Smooth muscle cell (in vitro differentiated cells): ENCODE results near the gene CUL4A. TPM values are rescaled to one million over a fixed set of nuclear protein-coding genes. Genes with fewer than 3 reads are reported as not detected.
A peak's percentile ranks its signal among the peaks of the same experiment; 100 is the strongest.

Experiments used
- DNase-seq: peaks from one replicate; lab custom pipeline; 2025; ENCODE audit not compliant: unreplicated experiment; lab: John Stamatoyannopoulos, UW
- H2AFZ ChIP-seq: fragments of 200-600 bp; sonication (generic); 2 replicates; pipeline ENCODE4 v1.6.0; 2016; ENCODE audit warnings: antibody characterized with exemption, low read depth, mild to moderate bottlenecking
- H3F3A ChIP-seq: fragments of 200-600 bp; sonication (generic); 2 replicates; pipeline ENCODE4 v1.6.0; 2017; ENCODE audit warnings: antibody characterized with exemption, low read depth
- H3K27ac ChIP-seq: fragments of 200-600 bp; sonication (generic); 2 replicates; pipeline ENCODE4 v1.5.1; 2016; ENCODE audit warnings: low read depth, mild to moderate bottlenecking
- H3K27me3 ChIP-seq: fragments of 200-600 bp; sonication (generic); 2 replicates; pipeline ENCODE4 v1.6.1; 2016; ENCODE audit warnings: low read depth, mild to moderate bottlenecking
- H3K36me3 ChIP-seq: fragments of 200-600 bp; sonication (generic); 2 replicates; pipeline ENCODE4 v1.5.1; 2016; ENCODE audit warnings: low read depth
- H3K4me1 ChIP-seq: fragments of 200-600 bp; sonication (generic); 2 replicates; pipeline ENCODE4 v1.5.1; 2016; ENCODE audit warnings: low read depth
- H3K4me2 ChIP-seq: fragments of 200-600 bp; sonication (generic); 2 replicates; pipeline ENCODE4 v1.6.0; 2016; ENCODE audit warnings: mild to moderate bottlenecking
- H3K4me3 ChIP-seq: fragments of 200-600 bp; sonication (generic); 2 replicates; pipeline ENCODE4 v1.5.1; 2016; ENCODE audit warnings: mild to moderate bottlenecking
- H3K79me2 ChIP-seq: fragments of 200-600 bp; sonication (generic); 2 replicates; pipeline ENCODE4 v1.6.0; 2016; ENCODE audit warnings: low read depth, mild to moderate bottlenecking
- H3K9ac ChIP-seq: fragments of 200-600 bp; sonication (generic); 2 replicates; pipeline ENCODE4 v1.6.0; 2016; ENCODE audit warnings: low read depth
- H3K9me3 ChIP-seq: fragments of 200-600 bp; sonication (generic); replicated peaks from 2 replicates; pipeline ENCODE4 v1.5.1; 2016; ENCODE audit warnings: low read depth
- H4K20me1 ChIP-seq: fragments of 200-600 bp; sonication (generic); 2 replicates; pipeline ENCODE4 v1.6.0; 2016; ENCODE audit warnings: low read depth
- CTCF ChIP-seq: fragments of 200-600 bp; sonication (generic); IDR thresholded peaks from 2 replicates; pipeline ENCODE4 v1.5.1; 2017; ENCODE audit warnings: borderline replicate concordance, mild to moderate bottlenecking, antibody characterized with exemption; ENCODE audit not compliant: insufficient read depth, poor library complexity, severe bottlenecking
- WGBS: methylation state at CpG from one replicate; pipeline ENCODE4 v1.1.7; 2016; ENCODE audit warnings: low lambda C conversion rate; 5-methylcytosine and 5-hydroxymethylcytosine counted together
- polyA plus RNA-seq: library from polyadenylated mRNA; unstranded; fragments of >200 nt; fragmentation: Nextera tagmentation; extraction: Ambion mirVana; gene quantifications from 2 replicates; pipeline ENCODE4 v1.2.1, GENCODE V29; 2016
- total RNA-seq: library from RNA; depleted of rRNA; stranded (reverse); fragments of >200 nt; gene quantifications from 2 replicates; pipeline ENCODE4 v1.2.3, GENCODE V29; 2014

The CUL4A gene
- total and polyA plus RNA-seq, 2 experiments from 2014 or later: 40.3 to 62.7 TPM

- H3K4me1 ChIP-seq: no peaks in the 10 kb centered on the region
- WGBS: 95% methylated on average over 23 of the region's 23 CpGs
- H3K27ac ChIP-seq: peak overlapping the region; percentile 88
- H3K9me3 ChIP-seq: no peaks in the 10 kb centered on the region
- H3K4me3 ChIP-seq: no peak overlapping the region
- DNase-seq: no peak
- no peak for TF ChIP-seq CTCF
- H3K27me3 ChIP-seq: no peaks in the 10 kb centered on the region
- no peak overlapping the region for H2AFZ ChIP-seq
- H4K20me1 ChIP-seq: no peaks in the 10 kb centered on the region
- H3K4me2 ChIP-seq: no peak overlapping the region
- H3K79me2 ChIP-seq: no peaks in the 10 kb centered on the region
- peaks cover 8% of the 10 kb centered on the region for H3K36me3 ChIP-seq
- H3K9ac ChIP-seq: no peak overlapping the region
- no peaks in the 10 kb centered on the region for H3F3A ChIP-seq
These were observed 21.3 kb upstream of the CUL4A start for GRCh38 chr13:113187883-113188665.

DNA sequence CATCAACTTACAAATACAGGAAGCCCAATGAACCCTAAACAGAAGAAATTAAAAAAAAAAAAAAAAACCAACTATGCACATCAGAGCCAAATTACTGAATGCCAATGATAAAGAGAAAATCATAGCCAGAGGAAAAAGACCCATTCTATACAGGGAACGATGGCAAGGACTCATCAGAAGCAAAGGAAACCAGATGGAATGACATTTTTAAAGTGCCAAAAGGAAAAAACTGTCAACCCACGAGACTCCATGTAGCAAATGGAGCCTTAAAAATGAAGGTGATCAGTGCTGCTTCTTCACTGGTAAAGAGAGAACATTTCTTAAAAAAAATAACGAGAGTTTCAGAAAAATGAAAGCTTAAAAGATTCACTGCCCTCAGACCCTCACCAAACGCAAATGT is 19.2 kb upstream of the CUL4A start:
- H3K9me3 ChIP-seq: no peaks in the 10 kb centered on the region
- no peaks in the 10 kb centered on the region for H3F3A ChIP-seq
- no peaks in the 10 kb centered on the region for H4K20me1 ChIP-seq
- DNase-seq: no peak
- H2AFZ ChIP-seq: no peak overlapping the region
- H3K4me1 ChIP-seq: no peaks in the 10 kb centered on the region
- no peak overlapping the region for H3K9ac ChIP-seq
- no peaks in the 10 kb centered on the region for H3K27me3 ChIP-seq
- no peak overlapping the region for H3K4me2 ChIP-seq
- no peak for TF ChIP-seq CTCF
- peaks cover 8% of the 10 kb centered on the region for H3K36me3 ChIP-seq
- H3K4me3 ChIP-seq: no peak overlapping the region
- H3K27ac ChIP-seq: no peak overlapping the region
- no peaks in the 10 kb centered on the region for H3K79me2 ChIP-seq
- 98% methylated on average over 4 of the region's 4 CpGs for WGBS

- Histone ChIP-seq H3K27me3 (no peaks in the 10 kb centered on the region), H4K20me1 (no peaks in the 10 kb centered on the region), H3K9ac (no peak overlapping the region), H2AFZ (no peak overlapping the region), H3K4me1 (no peaks in the 10 kb centered on the region), H3K79me2 (no peaks in the 10 kb centered on the region), H3F3A (no peaks in the 10 kb centered on the region), H3K9me3 (no peaks in the 10 kb centered on the region), H3K27ac (no peak overlapping the region), H3K4me2 (no peak overlapping the region), H3K4me3 (no peak overlapping the region), H3K36me3 (peaks cover 24% of the 10 kb centered on the region)
- 94% methylated on average over 4 of the region's 4 CpGs for WGBS
- no peak for DNase-seq
- no peak for TF ChIP-seq CTCF
These were observed 17.1 kb upstream of the CUL4A start for GRCh38 chr13:113192279-113192678.

- Histone ChIP-seq H3K27me3 (no peaks in the 10 kb centered on the region), H3K4me3 (no peak overlapping the region), H3K4me2 (no peak overlapping the region), H3K4me1 (no peaks in the 10 kb centered on the region), H3K27ac (no peak overlapping the region), H4K20me1 (no peaks in the 10 kb centered on the region), H2AFZ (no peak overlapping the region), H3F3A (no peaks in the 10 kb centered on the region), H3K79me2 (no peaks in the 10 kb centered on the region), H3K9ac (no peak overlapping the region), H3K36me3 (peaks cover 30% of the 10 kb centered on the region), H3K9me3 (no peaks in the 10 kb centered on the region)
- DNase-seq: no peak
- TF ChIP-seq CTCF: no peak
- WGBS: 98% methylated on average over 2 of the region's 2 CpGs
These were observed 16.5 kb upstream of the CUL4A start for GRCh38 chr13:113192902-113193301.
